HG03439 (cell line): ENCODE results near the gene ZNF568.
A peak's percentile ranks its signal among the peaks of the same experiment; 100 is the strongest.

Experiments
- ATAC-seq: cut with Tn5 transposase; IDR thresholded peaks from one replicate; pipeline ENCODE4 v1.9.1; 2021; ENCODE audit warnings: mild to moderate bottlenecking, moderate library complexity; ENCODE audit not compliant: unreplicated experiment

The ZNF568 gene

DNA sequence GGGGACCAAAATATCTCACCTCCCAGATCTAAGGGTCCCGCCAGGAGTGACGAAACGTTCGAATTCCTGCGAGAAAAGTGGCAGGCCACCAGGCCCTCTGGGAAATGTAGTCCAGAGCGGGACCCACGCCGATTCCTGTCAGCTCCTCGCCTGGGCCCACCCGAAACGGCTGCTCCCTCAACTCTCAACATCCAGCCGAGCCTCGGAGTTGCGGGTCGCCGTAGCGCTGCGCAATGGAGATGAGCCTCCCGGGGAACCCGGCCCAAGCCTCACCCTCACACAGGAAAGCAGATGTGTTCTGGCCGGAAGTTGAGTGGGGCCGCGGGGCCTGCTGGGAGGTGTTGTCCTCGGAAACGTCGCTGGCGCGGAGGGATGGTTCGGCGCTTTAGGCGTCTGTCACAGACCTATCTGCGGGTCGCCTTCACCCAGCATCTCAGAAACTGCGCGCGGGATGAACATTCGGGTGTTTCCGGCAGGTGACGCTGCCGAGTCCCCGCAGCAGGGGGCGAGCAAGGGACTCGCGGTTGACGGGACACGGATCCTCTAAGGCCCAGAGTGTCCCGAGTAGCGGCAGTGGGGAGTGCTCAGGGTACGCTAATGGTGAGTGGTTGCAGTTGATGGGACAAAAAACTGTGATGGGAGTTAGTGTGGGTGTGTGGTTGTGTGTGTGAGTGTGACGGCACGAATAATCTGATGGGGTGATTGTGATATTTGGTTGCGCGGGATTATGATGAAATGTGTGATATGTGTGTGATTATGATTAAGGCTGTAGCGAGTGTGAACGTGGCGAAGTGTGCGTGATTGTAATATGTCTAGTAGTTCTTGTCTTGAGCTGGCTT is at the start of gene ZNF568, which contains the start of gene ZNF829:
TSS of gene ZNF568 (plus strand) at position 341 of the 839 bp plus-strand sequence. CDS start 6,439 bp downstream, outside the sequence.
TSS of gene ZNF829 (minus strand) at position 300 of the 839 bp plus-strand sequence. CDS start 1,124 bp downstream, outside the sequence.
- peak; percentile 89 for ATAC-seq

DNA sequence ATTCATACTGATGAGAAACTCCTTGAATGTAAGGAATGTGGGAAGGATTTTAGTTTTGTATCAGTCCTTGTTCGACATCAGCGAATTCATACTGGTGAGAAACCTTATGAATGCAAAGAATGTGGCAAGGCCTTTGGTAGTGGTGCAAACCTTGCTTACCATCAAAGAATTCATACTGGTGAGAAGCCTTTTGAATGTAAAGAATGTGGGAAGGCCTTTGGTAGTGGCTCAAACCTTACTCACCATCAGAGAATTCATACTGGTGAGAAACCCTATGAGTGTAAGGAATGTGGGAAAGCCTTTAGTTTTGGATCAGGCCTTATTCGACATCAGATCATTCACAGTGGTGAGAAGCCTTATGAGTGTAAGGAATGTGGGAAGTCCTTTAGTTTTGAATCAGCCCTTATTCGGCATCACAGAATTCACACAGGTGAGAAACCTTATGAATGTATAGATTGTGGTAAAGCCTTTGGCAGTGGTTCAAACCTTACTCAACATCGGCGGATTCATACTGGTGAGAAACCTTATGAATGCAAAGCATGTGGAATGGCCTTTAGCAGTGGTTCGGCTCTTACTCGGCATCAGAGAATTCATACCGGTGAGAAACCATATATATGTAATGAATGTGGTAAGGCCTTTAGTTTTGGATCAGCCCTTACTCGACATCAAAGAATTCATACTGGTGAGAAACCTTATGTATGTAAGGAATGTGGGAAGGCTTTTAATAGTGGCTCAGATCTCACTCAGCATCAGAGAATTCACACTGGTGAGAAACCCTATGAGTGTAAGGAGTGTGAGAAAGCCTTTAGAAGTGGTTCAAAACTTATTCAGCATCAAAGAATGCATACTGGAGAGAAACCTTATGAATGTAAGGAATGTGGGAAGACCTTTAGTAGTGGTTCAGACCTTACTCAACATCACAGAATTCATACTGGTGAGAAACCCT is 38.9 kb upstream of the ZNF568 start:
- no peak for ATAC-seq

DNA sequence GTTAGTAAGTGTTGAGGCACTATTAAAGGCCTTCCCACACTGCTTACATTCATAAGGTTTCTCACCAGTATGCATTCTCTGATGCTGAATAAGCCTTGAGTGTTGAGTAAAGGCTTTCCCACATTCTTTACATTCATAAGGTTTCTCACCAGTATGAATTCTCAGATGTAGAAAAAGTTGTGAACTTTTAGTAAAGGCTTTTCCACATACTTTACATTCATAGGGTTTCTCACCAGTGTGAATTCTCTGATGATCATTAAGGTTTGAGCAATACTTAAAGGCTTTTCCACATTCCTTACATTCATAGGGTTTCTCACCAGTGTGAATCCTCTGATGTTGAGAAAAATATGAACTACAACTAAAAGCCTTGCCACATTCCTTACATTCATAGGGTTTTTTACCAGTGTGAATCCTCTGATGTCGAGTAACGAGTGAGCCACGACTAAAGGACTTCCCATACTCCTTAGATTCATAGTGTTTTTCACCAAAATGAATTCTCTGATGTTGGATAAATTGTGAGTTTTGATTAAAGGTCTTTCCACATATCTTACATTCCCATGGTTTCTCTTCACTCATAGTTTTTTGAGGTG is 24.3 kb upstream of the ZNF568 start:
- no peak for ATAC-seq

- ATAC-seq: no peak
Measured at GRCh38 chr19:36894849-36895383, 21.2 kb upstream of the ZNF568 start.

- no peak for ATAC-seq
Measured at GRCh38 chr19:36898422-36898821, 17.7 kb upstream of the ZNF568 start.

DNA sequence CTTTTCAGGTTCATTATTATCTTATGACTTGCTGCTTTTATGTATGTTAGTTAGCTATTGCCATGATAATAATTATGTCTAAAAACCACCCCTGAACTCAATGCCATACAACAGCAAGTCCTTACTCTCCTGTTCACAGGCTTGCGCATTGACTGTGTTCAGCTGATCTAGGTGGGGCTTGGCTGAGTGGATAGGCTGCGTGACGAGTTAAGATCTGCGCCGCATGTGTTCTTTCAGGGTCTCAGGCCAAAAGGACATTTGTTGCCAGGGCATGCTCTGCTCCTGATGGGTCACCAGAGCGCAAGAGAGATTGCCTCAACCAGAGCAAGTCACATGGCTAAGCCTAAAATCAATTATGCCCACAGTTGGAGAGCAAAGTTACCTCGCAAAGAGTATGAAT is 859 bp downstream of the ZNF568 start:
- no peak for ATAC-seq

DNA sequence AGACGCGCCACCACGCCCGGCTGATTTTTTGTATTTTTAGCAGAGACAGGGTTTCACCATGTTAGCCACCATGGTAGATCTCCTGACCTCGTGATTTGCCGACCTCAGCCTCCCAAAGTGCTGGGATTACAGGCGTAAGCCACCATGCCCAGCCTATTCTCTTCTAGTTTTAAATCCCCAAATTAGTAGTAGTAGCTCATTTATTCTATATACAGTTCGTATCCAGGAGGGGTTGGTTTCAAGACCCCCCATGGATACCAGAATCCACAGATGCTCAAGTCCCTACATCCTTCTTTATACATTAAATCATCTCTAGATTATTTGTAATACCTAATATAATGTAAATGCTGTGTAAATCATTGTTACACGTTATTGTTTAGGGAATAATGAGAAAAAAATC is 2.0 kb downstream of the ZNF568 start:
- no peak for ATAC-seq

DNA sequence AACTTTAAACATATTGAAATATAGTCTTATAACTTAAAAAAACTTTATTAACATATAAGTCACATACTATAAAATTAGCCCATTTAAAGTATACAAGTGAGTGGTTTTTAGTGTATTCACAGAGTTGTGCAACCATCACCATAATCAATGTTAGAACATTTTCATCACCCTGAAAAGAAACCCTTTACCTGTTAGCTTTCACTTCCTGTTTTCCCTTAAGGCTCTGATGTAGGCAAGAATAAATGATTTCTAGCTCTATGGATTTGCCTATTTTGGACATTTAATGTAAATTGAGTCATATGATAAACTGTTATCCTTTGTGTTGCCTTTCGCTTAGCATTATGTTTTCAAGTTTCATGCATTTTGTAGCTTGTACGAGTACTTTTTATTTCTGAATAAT is 15.6 kb downstream of the ZNF568 start:
- no peak for ATAC-seq

GRCh38 chr19:36939153-36939552 is 23.0 kb downstream of the ZNF568 start:
- ATAC-seq: no peak

DNA sequence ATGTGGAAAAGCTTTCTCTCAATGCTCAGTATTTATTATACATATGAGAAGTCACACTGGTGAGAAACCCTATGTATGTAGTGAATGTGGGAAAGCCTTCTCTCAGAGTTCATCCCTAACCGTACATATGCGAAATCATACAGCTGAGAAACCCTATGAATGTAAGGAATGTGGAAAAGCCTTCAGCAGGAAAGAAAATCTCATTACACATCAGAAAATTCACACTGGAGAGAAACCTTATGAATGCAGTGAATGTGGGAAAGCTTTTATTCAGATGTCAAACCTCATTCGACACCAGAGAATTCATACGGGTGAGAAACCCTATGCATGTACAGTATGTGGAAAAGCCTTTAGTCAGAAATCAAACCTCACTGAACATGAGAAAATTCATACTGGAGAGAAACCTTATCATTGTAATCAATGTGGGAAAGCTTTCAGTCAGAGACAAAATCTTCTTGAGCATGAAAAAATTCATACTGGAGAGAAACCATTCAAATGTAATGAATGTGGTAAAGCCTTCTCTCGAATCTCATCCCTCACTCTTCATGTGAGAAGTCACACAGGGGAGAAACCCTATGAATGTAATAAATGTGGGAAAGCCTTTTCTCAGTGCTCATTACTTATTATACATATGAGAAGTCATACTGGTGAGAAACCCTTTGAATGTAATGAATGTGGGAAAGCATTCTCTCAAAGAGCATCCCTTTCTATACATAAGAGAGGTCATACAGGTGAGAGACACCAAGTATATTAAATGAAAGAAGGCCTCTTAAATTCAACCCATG is 34.4 kb downstream of the ZNF568 start:
- ATAC-seq: no peak

- no peak for ATAC-seq
Measured at GRCh38 chr19:36962346-36962745, 46.2 kb downstream of the ZNF568 start.

- ATAC-seq: no peak
Measured at GRCh38 chr19:36963280-36963679, 47.1 kb downstream of the ZNF568 start.

GRCh38 chr19:36972571-36972970 is 56.4 kb downstream of the ZNF568 start:
- ATAC-seq: no peak

DNA sequence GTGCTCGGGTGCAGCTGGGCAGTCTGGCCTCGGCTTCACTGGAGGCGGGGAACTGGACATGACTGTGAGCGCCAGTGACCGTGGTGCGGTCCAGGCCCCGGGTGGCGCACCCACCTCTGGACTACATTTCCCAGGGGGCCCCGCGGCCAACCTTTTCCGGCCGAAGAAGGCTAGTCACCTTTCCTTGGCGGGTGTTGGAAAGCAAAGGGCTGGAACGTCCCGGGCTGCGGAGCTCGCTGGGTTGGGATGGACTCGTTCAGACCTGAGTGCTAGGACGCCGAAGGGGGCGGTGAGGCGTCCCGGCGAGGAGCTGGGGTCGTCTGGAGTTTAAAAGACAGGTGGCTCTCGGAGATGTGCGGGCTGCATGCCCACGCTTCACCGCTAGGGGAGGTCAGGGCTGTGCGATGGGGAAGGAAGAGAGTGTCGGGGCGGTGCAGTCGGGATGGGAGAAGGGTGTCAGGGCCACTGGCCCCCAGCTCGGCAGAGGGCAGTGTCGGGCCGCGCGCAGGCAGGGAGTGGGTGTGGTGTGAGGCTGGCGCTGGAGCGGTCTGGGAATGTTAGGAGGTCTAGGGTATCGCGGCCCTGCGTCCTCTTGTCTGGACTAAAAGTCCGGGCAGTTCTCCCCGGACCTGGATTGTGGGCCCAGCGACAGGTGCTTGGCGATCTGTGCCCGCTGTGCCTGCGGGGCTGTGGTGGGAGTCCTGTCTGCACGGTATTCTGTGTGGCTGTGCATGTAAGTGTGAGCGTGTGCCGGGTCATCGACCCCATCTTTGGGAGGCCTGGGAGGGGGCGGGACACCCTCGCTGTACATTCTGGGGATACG is 57.1 kb downstream of the ZNF568 start:
- peak; percentile 63 for ATAC-seq

GRCh38 chr19:36973844-36974195 is 57.7 kb downstream of the ZNF568 start:
- no peak for ATAC-seq

DNA sequence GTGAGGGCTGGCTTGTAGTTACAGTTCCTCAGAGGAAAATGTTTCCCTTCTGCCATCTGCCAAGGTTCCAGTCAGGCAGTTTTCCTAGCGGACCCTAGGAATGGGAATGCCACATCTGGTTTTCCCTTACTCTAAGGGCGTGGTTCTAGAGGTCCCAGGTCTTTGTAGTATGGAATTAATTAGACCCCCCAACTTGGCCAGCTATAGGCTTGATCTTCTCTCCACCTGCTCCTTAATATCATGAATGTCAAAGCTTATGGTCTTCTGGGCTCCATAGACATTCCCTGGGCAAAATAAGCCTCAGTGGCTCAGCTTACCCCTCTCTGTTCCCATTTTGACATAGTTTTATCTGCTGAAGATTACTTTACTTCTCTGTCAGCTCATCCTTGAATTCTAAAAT is 70.0 kb downstream of the ZNF568 start:
- ATAC-seq: no peak

DNA sequence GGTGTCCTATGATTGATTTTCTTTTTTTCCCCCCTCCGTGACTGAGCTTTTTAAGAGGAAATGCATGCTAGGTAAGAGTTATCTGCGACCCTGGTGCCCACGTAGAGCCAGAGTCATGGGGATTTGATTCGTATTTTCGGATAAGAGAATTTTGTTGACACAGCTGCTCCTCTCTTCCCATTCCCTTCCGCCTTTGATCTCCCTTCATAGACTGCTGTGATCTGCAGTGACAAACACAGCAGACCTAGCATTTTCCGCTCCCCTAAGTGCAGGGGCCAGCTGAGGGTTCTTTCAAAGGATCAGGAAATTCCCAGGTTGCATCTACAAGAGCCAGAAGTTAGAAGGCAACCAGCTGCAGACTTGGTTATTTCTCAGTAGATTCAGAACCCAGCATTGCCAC is 70.5 kb downstream of the ZNF568 start:
- no peak for ATAC-seq

DNA sequence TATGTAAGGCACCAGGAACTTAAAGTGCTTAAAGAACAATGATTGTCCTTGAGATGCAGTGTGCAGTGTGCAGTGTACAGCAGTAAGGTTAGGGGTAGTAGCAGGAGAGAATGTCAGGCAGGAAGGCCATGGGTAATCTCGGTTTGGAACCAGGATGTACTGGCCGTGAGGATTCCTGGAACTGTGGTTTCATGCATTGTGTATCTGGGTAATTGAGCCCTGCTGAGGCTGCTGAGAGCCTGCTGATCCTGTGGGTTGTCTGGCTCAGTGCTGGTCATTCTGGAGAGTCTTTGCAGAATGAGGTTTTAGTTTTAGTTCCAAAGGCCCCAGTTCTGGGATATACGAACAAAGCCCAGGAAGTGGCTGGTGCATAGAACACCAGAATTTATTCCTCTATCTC is 71.0 kb downstream of the ZNF568 start:
- no peak for ATAC-seq

DNA sequence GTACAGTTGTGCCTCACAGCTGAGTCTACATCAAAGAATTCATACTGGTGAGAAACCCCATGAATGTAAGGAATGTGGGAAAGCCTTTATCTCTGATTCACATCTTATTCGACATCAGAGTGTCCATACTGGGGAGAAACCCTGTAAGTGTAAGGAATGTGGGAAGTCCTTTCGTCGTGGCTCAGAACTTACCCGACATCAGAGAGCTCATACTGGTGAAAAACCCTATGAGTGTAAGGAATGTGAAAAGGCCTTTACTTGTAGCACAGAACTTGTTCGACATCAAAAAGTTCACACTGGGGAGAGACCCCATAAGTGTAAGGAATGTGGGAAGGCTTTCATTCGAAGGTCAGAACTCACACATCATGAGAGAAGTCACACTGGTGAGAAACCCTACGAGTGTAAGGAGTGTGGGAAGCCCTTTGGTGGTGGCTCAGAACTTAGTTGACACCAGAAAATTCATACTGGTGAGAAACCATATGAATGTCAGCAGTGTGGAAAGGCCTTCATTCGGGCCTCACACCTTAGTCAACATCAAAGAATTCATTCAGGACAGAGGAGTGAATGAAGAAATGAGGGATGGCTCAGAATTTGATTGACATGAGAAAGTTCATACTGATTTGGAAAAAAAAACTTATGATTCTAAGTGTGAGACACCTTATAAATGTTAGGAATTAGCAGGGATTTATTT is 81.2 kb downstream of the ZNF568 start:
- no peak for ATAC-seq
